Keratinocyte (primary cell): ENCODE measurements around the gene SLC35E3. TPM values are rescaled to one million over a fixed set of nuclear protein-coding genes. Genes with fewer than 3 reads are reported as not detected.
"Not testable (repeated sequence)": the region's sequence is repeated elsewhere in the genome, so short reads cannot be mapped to it uniquely, and the experiment has no call there.

ENCODE experiments used
- DNase-seq: peaks from one replicate; pipeline ENCODE4 v3.0.0-alpha.2; 2011; ENCODE audit warnings: low read depth, missing footprints, low spot score
- FAIRE-seq: peaks from 2 replicates; lab custom pipeline; 2011; peaks lifted over from hg19 to GRCh38; lab: Jason Lieb, UNC
- H2AFZ ChIP-seq: 2 replicates; pipeline ENCODE4 v1.6.0; 2012; ENCODE audit warnings: low read length, control low read depth, inconsistent platforms; ENCODE audit not compliant: control insufficient read depth
- H3K27ac ChIP-seq: 2 replicates; pipeline ENCODE4 v1.5.1; 2011; ENCODE audit warnings: low read length; ENCODE audit not compliant: control insufficient read depth, insufficient read depth
- H3K27me3 ChIP-seq: 3 replicates; pipeline ENCODE4 v1.6.0; 2011; ENCODE audit warnings: low read length; ENCODE audit not compliant: control insufficient read depth, insufficient read depth; ENCODE audit errors: extremely low read depth
- H3K36me3 ChIP-seq, 2 experiments: 2 replicates in 1 of 2; 3 replicates in 1 of 2; pipeline ENCODE4 v1.5.1; 2011; ENCODE audit warnings: low read length in 2 of 2, mild to moderate bottlenecking in 1 of 2; ENCODE audit not compliant: control insufficient read depth in 2 of 2, insufficient read depth in 2 of 2; ENCODE audit errors: extremely low read depth in 1 of 2
- H3K4me1 ChIP-seq: 3 replicates; pipeline ENCODE4 v1.5.1; 2011; ENCODE audit warnings: low read length; ENCODE audit not compliant: control insufficient read depth, insufficient read depth; ENCODE audit errors: extremely low read depth
- H3K4me2 ChIP-seq: 3 replicates; pipeline ENCODE4 v1.6.0; 2011; ENCODE audit warnings: low read depth, low read length; ENCODE audit not compliant: control insufficient read depth, insufficient read depth; ENCODE audit errors: extremely low read depth
- H3K4me3 ChIP-seq, 3 experiments: fragments of 200-600 bp in 1 of 3; sonication (generic) in 1 of 3; 2 replicates in 2 of 3; 3 replicates in 1 of 3; pipeline ENCODE4 v1.5.1; 2011 to 2016; ENCODE audit warnings: low read length in 3 of 3, mild to moderate bottlenecking in 3 of 3, control low read depth in 2 of 3, inconsistent platforms in 1 of 3, low read depth in 1 of 3, mixed read lengths in 1 of 3, mixed run types in 1 of 3, moderate library complexity in 1 of 3; ENCODE audit not compliant: control insufficient read depth in 2 of 3, insufficient read depth in 2 of 3; ENCODE audit errors: extremely low read depth in 1 of 3
- H3K79me2 ChIP-seq: 2 replicates; pipeline ENCODE4 v1.6.0; 2012; ENCODE audit warnings: low read length; ENCODE audit not compliant: control insufficient read depth, insufficient read depth
- H3K9ac ChIP-seq: 3 replicates; pipeline ENCODE4 v1.6.0; 2011; ENCODE audit warnings: low read length; ENCODE audit not compliant: control insufficient read depth, insufficient read depth; ENCODE audit errors: extremely low read depth
- H3K9me1 ChIP-seq: 3 replicates; pipeline ENCODE4 v1.6.0; 2011; ENCODE audit warnings: low read length; ENCODE audit not compliant: control insufficient read depth, insufficient read depth; ENCODE audit errors: extremely low read depth
- H3K9me3 ChIP-seq: 2 replicates; pipeline ENCODE4 v1.5.1; 2012; ENCODE audit warnings: low read depth, low read length; ENCODE audit not compliant: control insufficient read depth
- H4K20me1 ChIP-seq: 3 replicates; pipeline ENCODE4 v1.6.0; 2011; ENCODE audit warnings: low read length; ENCODE audit not compliant: control insufficient read depth, insufficient read depth; ENCODE audit errors: extremely low read depth
- EZH2 ChIP-seq: IDR thresholded peaks from one replicate; pipeline ENCODE4 v1.6.1; 2012; ENCODE audit warnings: inconsistent platforms, mild to moderate bottlenecking, low read length, moderate library complexity
- dilution Hi-C: fragments of 300-500 bp; cut with MboI; formaldehyde crosslinking; loops from one replicate; pipeline ENCODE4 v1.7.0; 2020; ENCODE audit warnings: low sequenced_read_pairs; ENCODE audit not compliant: extremely low pct_ligation_motif_present
- polyA plus RNA-seq, 5 experiments: library from polyadenylated mRNA; depleted of rRNA in 3 of 5; stranded (reverse) in 3 of 5; stranded (forward) in 1 of 5; unstranded in 1 of 5; fragments of >200 nt; gene quantifications; 1 replicate in 1 of 5; 2 replicates in 3 of 5; 3 replicates in 1 of 5; pipeline versions ENCODE4 v1.2.1 to v1.2.3, GENCODE V29; 2011 to 2012; ENCODE audit warnings: missing spikeins in 2 of 5, low read depth in 1 of 5, low replicate concordance in 1 of 5
- TF ChIP-seq, protein P1 (sequence below), 3 experiments: IDR thresholded peaks in 1 of 3; conservative IDR thresholded peaks in 1 of 3; optimal IDR thresholded peaks in 1 of 3; 2 replicates in 2 of 3; 3 replicates in 1 of 3; pipeline versions ENCODE3 to v1.5.1; 2011; ENCODE audit warnings: low read length in 3 of 3, mild to moderate bottlenecking in 3 of 3, moderate library complexity in 2 of 3, control low read depth in 1 of 3, inconsistent platforms in 1 of 3; ENCODE audit not compliant: insufficient read depth in 2 of 3; ENCODE audit errors: extremely low read depth in 1 of 3

Gene SLC35E3
- polyA plus RNA-seq, 1 donor (not counting 4 experiments of a cell fraction or from before 2014, with no cell fraction given): 9.9 TPM

DNA sequence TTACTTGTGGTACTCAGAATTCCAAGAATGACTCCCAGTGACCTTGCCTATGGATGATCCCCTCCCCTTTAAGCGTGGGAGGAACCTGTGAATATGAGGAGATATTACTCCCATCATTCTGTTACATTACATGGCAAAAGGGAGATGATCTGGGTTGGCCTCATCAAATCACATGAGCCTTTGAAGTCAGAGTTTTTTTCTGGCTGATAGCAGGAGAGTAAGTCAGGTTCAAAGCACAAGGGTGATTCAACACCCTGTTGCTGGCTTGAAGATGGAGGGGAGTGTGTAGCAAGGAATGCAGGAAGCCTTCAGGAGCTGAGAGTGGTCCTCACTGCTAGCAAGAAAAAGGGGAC is 52.9 kb downstream of the SLC35E3 start:
- no peak overlapping the region for H3K27ac ChIP-seq
- H3K4me1 ChIP-seq: peaks cover 14% of the 10 kb centered on the region
- no peaks in the 10 kb centered on the region for H3K27me3 ChIP-seq
- dilution Hi-C loops: no loop called here
- DNase-seq (no peak), FAIRE-seq (no peak)
- no peaks in the 10 kb centered on the region for H3K9me1 ChIP-seq
- H3K9me3 ChIP-seq: no peaks in the 10 kb centered on the region
- no peaks in the 10 kb centered on the region for H4K20me1 ChIP-seq
- H3K4me3 ChIP-seq: no peak overlapping the region
- TF ChIP-seq EZH2: no peak
- TF ChIP-seq, protein P1, sequence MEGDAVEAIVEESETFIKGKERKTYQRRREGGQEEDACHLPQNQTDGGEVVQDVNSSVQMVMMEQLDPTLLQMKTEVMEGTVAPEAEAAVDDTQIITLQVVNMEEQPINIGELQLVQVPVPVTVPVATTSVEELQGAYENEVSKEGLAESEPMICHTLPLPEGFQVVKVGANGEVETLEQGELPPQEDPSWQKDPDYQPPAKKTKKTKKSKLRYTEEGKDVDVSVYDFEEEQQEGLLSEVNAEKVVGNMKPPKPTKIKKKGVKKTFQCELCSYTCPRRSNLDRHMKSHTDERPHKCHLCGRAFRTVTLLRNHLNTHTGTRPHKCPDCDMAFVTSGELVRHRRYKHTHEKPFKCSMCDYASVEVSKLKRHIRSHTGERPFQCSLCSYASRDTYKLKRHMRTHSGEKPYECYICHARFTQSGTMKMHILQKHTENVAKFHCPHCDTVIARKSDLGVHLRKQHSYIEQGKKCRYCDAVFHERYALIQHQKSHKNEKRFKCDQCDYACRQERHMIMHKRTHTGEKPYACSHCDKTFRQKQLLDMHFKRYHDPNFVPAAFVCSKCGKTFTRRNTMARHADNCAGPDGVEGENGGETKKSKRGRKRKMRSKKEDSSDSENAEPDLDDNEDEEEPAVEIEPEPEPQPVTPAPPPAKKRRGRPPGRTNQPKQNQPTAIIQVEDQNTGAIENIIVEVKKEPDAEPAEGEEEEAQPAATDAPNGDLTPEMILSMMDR (optimal IDR thresholded peaks at IDR 0.05 in 1 of 3, IDR thresholded peaks at IDR 0.05 in 1 of 3, conservative IDR thresholded peaks at IDR 0.05 in 1 of 3; ENCODE audit: extremely low read depth in 1 of 3, insufficient read depth in 2 of 3, low read length in 3 of 3): no peak
- H2AFZ ChIP-seq: no peak overlapping the region
- H3K36me3 ChIP-seq: no peaks in the 10 kb centered on the region
- H3K79me2 ChIP-seq: no peaks in the 10 kb centered on the region
- no peak overlapping the region for H3K4me2 ChIP-seq
- no peak overlapping the region for H3K9ac ChIP-seq

DNA sequence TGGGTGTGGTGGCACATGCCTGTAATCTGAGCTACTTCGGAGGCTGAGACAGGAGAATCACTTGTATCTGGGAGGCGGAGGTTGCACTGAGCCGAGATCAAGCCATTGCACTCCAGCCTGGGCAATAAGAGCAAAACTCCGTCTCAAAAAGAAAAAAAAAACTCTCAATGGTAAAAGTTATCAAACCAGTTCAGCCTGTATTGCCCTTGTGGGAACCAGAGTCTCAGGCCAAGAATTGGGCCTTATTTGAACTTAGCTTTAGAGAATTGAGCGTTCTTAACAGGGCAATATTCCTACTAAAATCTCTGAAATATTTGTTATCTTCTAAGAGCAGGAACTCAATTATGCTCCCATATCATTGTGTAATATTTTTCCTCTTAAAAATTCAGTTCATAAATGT is 54.3 kb downstream of the SLC35E3 start:
- Histone ChIP-seq H3K4me2 (no peak overlapping the region), H3K9ac (no peak overlapping the region), H3K9me3 (no peaks in the 10 kb centered on the region), H3K9me1 (no peaks in the 10 kb centered on the region), H4K20me1 (no peaks in the 10 kb centered on the region), H3K4me3 (no peak overlapping the region), H2AFZ (no peak overlapping the region), H3K27ac (no peak overlapping the region), H3K36me3 (no peaks in the 10 kb centered on the region), H3K4me1 (peaks cover 6% of the 10 kb centered on the region), H3K27me3 (no peaks in the 10 kb centered on the region), H3K79me2 (no peaks in the 10 kb centered on the region)
- TF ChIP-seq, protein P1 (optimal IDR thresholded peaks at IDR 0.05 in 1 of 3, IDR thresholded peaks at IDR 0.05 in 1 of 3, conservative IDR thresholded peaks at IDR 0.05 in 1 of 3; ENCODE audit: extremely low read depth in 1 of 3, insufficient read depth in 2 of 3, low read length in 3 of 3): no peak
- no peak for TF ChIP-seq EZH2
- DNase-seq (no peak), FAIRE-seq (no peak)
- dilution Hi-C loops: no loop called here

DNA sequence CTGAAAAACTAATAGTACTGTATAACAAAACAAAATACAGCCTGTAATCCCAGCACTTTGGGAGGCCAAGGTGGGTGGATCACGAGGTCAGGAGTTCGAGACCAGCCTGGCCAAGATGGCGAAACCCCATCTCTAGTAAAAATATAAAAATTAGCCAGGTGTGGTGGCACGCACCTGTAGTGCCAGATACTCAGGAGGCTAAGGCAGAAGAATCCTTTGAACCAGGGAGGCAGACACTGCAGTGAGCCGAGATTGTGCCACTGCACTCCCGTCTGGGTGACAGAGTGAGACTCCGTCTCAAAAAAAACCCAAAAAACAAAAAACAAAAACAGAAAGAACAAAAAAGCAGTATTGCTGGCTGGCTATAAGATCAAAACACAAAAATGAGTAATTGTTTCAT is 55.1 kb downstream of the SLC35E3 start:
- H3K79me2 ChIP-seq, dilution Hi-C loops, H3K27me3 ChIP-seq, H3K4me1 ChIP-seq, H3K27ac ChIP-seq, H3K4me2 ChIP-seq, H3K36me3 ChIP-seq, H3K4me3 ChIP-seq, H2AFZ ChIP-seq, DNase-seq, H3K9ac ChIP-seq, H4K20me1 ChIP-seq, FAIRE-seq, H3K9me3 ChIP-seq, H3K9me1 ChIP-seq: not testable (repeated sequence)

DNA sequence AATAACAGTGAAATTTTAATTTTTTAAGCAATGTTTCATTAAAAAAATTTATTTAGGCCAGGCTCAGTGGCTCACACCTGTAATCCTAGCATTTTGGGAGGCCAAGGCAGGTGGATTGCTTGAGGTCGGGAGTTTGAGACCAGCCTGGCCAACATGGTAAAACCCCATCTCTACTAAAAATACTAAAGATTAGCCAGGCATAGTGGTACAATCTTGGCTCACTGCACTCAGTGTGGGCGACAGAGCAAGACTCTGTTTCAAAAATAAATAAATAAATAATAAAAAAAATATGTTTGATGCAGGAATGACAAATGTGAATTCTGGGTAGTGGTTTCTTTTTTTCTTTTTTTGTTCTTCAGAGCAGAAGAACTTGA is 56.4 kb downstream of the SLC35E3 start:
- H2AFZ ChIP-seq, H4K20me1 ChIP-seq, H3K9ac ChIP-seq, H3K79me2 ChIP-seq, FAIRE-seq, H3K27me3 ChIP-seq, H3K4me3 ChIP-seq, dilution Hi-C loops, DNase-seq, H3K36me3 ChIP-seq, H3K9me3 ChIP-seq, H3K9me1 ChIP-seq, H3K4me2 ChIP-seq, H3K27ac ChIP-seq: not testable (repeated sequence)
- peaks cover 13% of the 10 kb centered on the region for H3K4me1 ChIP-seq
